HepG2 (cell line): ENCODE results near the gene HEXIM1. TPM values are rescaled to one million over a fixed set of nuclear protein-coding genes. Genes with fewer than 3 reads are reported as not detected.
A peak's percentile ranks its signal among the peaks of the same experiment; 100 is the strongest.

Source experiments
- HOXA9 ChIP-seq: sonication (generic); formaldehyde crosslinking; IDR thresholded peaks from 2 replicates; pipeline ENCODE4 v1.8.1; 2022; ENCODE audit warnings: missing genetic modification reagents, mild to moderate bottlenecking, moderate library complexity, borderline replicate concordance
- MIER2 ChIP-seq: IDR thresholded peaks from 2 replicates; pipeline ENCODE4 v1.6.1; 2016; ENCODE audit warnings: missing biosample characterization, missing genetic modification reagents
- PCBP1 ChIP-seq: fragments of 200-400 bp; formaldehyde crosslinking; IDR thresholded peaks from 2 replicates; pipeline ENCODE4 v1.6.1; 2017; ENCODE audit warnings: mild to moderate bottlenecking, low read depth, low read length, borderline replicate concordance
- ZBTB21 ChIP-seq: sonication (generic); formaldehyde crosslinking; IDR thresholded peaks from 2 replicates; pipeline ENCODE4 v1.4.0; 2020; ENCODE audit warnings: missing genetic modification reagents
- ZNF674 ChIP-seq: sonication (generic); formaldehyde crosslinking; IDR thresholded peaks from 2 replicates; pipeline ENCODE4 v1.5.0; 2020; ENCODE audit warnings: low read depth, mild to moderate bottlenecking, missing genetic modification reagents
- ZNF749 ChIP-seq: sonication (generic); formaldehyde crosslinking; IDR thresholded peaks from 2 replicates; pipeline ENCODE4 v1.8.0; 2022; ENCODE audit warnings: mild to moderate bottlenecking, missing genetic modification reagents, moderate library complexity, borderline replicate concordance
- ZNF768 ChIP-seq: sonication (generic); formaldehyde crosslinking; IDR thresholded peaks from 2 replicates; pipeline ENCODE4 v1.4.0; 2020; ENCODE audit warnings: missing genetic modification reagents
- ZNF772 ChIP-seq: sonication (generic); formaldehyde crosslinking; IDR thresholded peaks from 2 replicates; pipeline ENCODE4 v1.5.0; 2020; ENCODE audit warnings: mild to moderate bottlenecking, missing genetic modification reagents
- polyA plus RNA-seq, 8 experiments: library from polyadenylated mRNA; depleted of rRNA in 3 of 8; stranded (reverse) in 7 of 8; unstranded in 1 of 8; fragments of >200 nt; fragmentation: Illumina TruSeq in 4 of 8; extraction: Trizol in 4 of 8; gene quantifications; 2 replicates each; pipeline versions ENCODE4 v1.2.1 to v1.2.3, GENCODE V29; 2011 to 2016; ENCODE audit warnings: low read depth in 4 of 8, missing spikeins in 1 of 8, mixed read lengths in 1 of 8; ENCODE audit not compliant: insufficient read depth in 1 of 8
- total RNA-seq, 5 experiments: library from RNA; depleted of rRNA; stranded (reverse); fragments of >200 nt; fragmentation: Illumina TruSeq; extraction: Trizol; gene quantifications; 2 replicates each; pipeline ENCODE4 v1.2.3, GENCODE V29; 2016; ENCODE audit warnings: low read depth in 1 of 5
- TF ChIP-seq, protein P1 (sequence below): sonication (generic); formaldehyde crosslinking; IDR thresholded peaks from 2 replicates; pipeline ENCODE4 v1.4.0; 2020; ENCODE audit warnings: missing genetic modification reagents
- TF ChIP-seq, protein P2 (sequence below): sonication (generic); formaldehyde crosslinking; IDR thresholded peaks from 2 replicates; pipeline ENCODE4 v1.5.1; 2020; ENCODE audit warnings: missing genetic modification reagents, mild to moderate bottlenecking, borderline replicate concordance
- TF ChIP-seq, protein P3 (sequence below): IDR thresholded peaks from 2 replicates; pipeline ENCODE4 v1.6.1; 2012; ENCODE audit warnings: inconsistent platforms
- TF ChIP-seq, protein P4 (sequence below): sonication (generic); formaldehyde crosslinking; IDR thresholded peaks from 2 replicates; pipeline ENCODE4 v1.5.1; 2020; ENCODE audit warnings: missing genetic modification reagents, mild to moderate bottlenecking, borderline replicate concordance
- TF ChIP-seq, protein P5 (sequence below): sonication (generic); formaldehyde crosslinking; IDR thresholded peaks from 2 replicates; pipeline ENCODE4 v1.4.0; 2020; ENCODE audit warnings: missing genetic modification reagents
- TF ChIP-seq, protein P6 (sequence below): sonication (generic); formaldehyde crosslinking; IDR thresholded peaks from 2 replicates; pipeline ENCODE4 v1.8.0; 2022; ENCODE audit warnings: mild to moderate bottlenecking, missing genetic modification reagents, moderate library complexity

HEXIM1 gene
- total and polyA plus RNA-seq, 2 of the 13 experiments (the other 11 are each of a cell fraction or from before 2014, with no cell fraction given) = 10.5 to 16.6 TPM

DNA sequence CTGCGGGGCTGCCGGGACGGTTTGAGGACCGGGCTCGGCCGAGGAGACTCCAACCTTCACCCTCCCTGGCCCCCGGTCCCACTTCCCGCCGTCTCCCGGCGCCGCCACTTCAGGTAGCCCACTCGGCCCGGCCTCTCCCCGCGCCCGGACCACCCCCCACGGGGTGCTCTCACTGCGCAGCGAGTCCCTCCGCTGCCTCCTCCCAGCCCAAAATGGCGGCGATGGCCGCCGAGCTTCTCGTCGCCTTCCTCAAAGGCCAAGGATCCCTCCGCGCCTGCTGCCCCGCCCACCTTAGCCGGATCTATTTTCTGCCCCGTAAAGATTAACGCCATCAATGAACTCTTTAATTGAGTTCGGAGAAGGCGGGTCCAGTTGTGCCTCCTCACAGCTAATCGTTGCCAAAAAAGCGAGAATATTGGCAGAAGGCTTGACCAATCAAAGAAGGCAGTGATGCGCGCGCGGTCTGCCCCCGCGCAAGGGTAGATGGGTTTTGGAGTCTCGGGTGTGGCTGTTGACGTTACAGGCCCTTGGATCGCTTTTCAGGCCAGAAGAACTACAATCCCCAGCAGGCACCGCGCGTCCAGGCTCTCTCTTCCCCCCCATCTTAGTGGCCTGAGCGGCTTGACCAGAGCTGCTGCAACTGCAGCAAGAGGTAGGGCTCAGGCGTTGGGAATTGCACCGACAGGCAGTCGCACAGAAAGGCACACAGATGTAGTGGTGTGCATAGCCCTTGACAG is 13.2 kb downstream of the HEXIM1 start, which contains the start of gene HEXIM2 (continued):
- TF ChIP-seq PCBP1 (peak; percentile 99; the same call in 1 of the 2 replicates), ZNF772 (CRISPR knock-in tag) (no peak), MIER2 (0 out of 2 replicates have a peak, but pooled peaks have one; percentile 68), ZNF749 (CRISPR knock-in tag) (no peak), ZNF674 (CRISPR knock-in tag) (0 out of 2 replicates have a peak, but pooled peaks have one; percentile 64), HOXA9 (CRISPR knock-in tag) (no peak; the same call in 1 of the 2 replicates), ZNF768 (CRISPR knock-in tag) (peak; percentile 40), ZBTB21 (CRISPR knock-in tag) (peak; percentile 56; the same call in 1 of the 2 replicates)
- TF ChIP-seq, protein P1, sequence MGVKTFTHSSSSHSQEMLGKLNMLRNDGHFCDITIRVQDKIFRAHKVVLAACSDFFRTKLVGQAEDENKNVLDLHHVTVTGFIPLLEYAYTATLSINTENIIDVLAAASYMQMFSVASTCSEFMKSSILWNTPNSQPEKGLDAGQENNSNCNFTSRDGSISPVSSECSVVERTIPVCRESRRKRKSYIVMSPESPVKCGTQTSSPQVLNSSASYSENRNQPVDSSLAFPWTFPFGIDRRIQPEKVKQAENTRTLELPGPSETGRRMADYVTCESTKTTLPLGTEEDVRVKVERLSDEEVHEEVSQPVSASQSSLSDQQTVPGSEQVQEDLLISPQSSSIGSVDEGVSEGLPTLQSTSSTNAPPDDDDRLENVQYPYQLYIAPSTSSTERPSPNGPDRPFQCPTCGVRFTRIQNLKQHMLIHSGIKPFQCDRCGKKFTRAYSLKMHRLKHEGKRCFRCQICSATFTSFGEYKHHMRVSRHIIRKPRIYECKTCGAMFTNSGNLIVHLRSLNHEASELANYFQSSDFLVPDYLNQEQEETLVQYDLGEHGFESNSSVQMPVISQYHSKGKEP = peak; percentile 63; the same call in 1 of the 2 replicates
- TF ChIP-seq, protein P2, sequence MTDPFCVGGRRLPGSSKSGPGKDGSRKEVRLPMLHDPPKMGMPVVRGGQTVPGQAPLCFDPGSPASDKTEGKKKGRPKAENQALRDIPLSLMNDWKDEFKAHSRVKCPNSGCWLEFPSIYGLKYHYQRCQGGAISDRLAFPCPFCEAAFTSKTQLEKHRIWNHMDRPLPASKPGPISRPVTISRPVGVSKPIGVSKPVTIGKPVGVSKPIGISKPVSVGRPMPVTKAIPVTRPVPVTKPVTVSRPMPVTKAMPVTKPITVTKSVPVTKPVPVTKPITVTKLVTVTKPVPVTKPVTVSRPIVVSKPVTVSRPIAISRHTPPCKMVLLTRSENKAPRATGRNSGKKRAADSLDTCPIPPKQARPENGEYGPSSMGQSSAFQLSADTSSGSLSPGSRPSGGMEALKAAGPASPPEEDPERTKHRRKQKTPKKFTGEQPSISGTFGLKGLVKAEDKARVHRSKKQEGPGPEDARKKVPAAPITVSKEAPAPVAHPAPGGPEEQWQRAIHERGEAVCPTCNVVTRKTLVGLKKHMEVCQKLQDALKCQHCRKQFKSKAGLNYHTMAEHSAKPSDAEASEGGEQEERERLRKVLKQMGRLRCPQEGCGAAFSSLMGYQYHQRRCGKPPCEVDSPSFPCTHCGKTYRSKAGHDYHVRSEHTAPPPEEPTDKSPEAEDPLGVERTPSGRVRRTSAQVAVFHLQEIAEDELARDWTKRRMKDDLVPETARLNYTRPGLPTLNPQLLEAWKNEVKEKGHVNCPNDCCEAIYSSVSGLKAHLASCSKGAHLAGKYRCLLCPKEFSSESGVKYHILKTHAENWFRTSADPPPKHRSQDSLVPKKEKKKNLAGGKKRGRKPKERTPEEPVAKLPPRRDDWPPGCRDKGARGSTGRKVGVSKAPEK = peak; percentile 10; the same call in 1 of the 2 replicates
- TF ChIP-seq, protein P3, sequence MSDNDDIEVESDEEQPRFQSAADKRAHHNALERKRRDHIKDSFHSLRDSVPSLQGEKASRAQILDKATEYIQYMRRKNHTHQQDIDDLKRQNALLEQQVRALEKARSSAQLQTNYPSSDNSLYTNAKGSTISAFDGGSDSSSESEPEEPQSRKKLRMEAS = peak; percentile 72
- TF ChIP-seq, protein P4, sequence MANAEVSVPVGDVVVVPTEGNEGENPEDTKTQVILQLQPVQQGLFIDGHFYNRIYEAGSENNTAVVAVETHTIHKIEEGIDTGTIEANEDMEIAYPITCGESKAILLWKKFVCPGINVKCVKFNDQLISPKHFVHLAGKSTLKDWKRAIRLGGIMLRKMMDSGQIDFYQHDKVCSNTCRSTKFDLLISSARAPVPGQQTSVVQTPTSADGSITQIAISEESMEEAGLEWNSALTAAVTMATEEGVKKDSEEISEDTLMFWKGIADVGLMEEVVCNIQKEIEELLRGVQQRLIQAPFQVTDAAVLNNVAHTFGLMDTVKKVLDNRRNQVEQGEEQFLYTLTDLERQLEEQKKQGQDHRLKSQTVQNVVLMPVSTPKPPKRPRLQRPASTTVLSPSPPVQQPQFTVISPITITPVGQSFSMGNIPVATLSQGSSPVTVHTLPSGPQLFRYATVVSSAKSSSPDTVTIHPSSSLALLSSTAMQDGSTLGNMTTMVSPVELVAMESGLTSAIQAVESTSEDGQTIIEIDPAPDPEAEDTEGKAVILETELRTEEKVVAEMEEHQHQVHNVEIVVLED (CRISPR knock-in tag) = peak; percentile 89
- TF ChIP-seq, protein P5, sequence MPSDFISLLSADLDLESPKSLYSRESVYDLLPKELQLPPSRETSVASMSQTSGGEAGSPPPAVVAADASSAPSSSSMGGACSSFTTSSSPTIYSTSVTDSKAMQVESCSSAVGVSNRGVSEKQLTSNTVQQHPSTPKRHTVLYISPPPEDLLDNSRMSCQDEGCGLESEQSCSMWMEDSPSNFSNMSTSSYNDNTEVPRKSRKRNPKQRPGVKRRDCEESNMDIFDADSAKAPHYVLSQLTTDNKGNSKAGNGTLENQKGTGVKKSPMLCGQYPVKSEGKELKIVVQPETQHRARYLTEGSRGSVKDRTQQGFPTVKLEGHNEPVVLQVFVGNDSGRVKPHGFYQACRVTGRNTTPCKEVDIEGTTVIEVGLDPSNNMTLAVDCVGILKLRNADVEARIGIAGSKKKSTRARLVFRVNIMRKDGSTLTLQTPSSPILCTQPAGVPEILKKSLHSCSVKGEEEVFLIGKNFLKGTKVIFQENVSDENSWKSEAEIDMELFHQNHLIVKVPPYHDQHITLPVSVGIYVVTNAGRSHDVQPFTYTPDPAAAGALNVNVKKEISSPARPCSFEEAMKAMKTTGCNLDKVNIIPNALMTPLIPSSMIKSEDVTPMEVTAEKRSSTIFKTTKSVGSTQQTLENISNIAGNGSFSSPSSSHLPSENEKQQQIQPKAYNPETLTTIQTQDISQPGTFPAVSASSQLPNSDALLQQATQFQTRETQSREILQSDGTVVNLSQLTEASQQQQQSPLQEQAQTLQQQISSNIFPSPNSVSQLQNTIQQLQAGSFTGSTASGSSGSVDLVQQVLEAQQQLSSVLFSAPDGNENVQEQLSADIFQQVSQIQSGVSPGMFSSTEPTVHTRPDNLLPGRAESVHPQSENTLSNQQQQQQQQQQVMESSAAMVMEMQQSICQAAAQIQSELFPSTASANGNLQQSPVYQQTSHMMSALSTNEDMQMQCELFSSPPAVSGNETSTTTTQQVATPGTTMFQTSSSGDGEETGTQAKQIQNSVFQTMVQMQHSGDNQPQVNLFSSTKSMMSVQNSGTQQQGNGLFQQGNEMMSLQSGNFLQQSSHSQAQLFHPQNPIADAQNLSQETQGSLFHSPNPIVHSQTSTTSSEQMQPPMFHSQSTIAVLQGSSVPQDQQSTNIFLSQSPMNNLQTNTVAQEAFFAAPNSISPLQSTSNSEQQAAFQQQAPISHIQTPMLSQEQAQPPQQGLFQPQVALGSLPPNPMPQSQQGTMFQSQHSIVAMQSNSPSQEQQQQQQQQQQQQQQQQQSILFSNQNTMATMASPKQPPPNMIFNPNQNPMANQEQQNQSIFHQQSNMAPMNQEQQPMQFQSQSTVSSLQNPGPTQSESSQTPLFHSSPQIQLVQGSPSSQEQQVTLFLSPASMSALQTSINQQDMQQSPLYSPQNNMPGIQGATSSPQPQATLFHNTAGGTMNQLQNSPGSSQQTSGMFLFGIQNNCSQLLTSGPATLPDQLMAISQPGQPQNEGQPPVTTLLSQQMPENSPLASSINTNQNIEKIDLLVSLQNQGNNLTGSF (CRISPR knock-in tag) = 0 out of 2 replicates have a peak, but pooled peaks have one; percentile 22
- TF ChIP-seq, protein P6, sequence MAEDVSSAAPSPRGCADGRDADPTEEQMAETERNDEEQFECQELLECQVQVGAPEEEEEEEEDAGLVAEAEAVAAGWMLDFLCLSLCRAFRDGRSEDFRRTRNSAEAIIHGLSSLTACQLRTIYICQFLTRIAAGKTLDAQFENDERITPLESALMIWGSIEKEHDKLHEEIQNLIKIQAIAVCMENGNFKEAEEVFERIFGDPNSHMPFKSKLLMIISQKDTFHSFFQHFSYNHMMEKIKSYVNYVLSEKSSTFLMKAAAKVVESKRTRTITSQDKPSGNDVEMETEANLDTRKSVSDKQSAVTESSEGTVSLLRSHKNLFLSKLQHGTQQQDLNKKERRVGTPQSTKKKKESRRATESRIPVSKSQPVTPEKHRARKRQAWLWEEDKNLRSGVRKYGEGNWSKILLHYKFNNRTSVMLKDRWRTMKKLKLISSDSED = no peak
